Vagina (tissue), 2 donors: Measurements from ENCODE around the gene RALGAPB. TPM values are rescaled to one million over a fixed set of nuclear protein-coding genes. Genes with fewer than 3 reads are reported as not detected.

Source experiments
- DNase-seq, 2 donors: peaks; one replicate each; pipeline ENCODE4 v3.0.0-alpha.2; 2017; ENCODE audit errors: extremely low spot score in 2 of 2
- H3K27ac ChIP-seq: fragments of 200-600 bp; sonication (generic); one replicate; pipeline ENCODE4 v1.5.1; 2019
- H3K27me3 ChIP-seq: fragments of 200-600 bp; sonication (generic); one replicate; pipeline ENCODE4 v1.5.1; 2019
- H3K36me3 ChIP-seq, 2 donors: fragments of 200-600 bp; sonication (generic); one replicate each; pipeline ENCODE4 v1.5.1; 2017 to 2019
- H3K4me1 ChIP-seq: fragments of 200-600 bp; sonication (generic); one replicate; pipeline ENCODE4 v1.5.1; 2019
- H3K4me3 ChIP-seq, 2 donors: fragments of 200-600 bp; sonication (generic); 1 replicate in 1 of 2; 2 replicates in 1 of 2; pipeline ENCODE4 v1.5.1; 2016 to 2019
- H3K9me3 ChIP-seq: fragments of 200-600 bp; sonication (generic); one replicate; pipeline ENCODE4 v1.5.1; 2019
- POLR2A ChIP-seq, 2 donors: fragments of 450-650 bp; IDR thresholded peaks; one replicate each; pipeline ENCODE4 v1.6.1; 2017; ENCODE audit warnings: antibody characterized with exemption in 2 of 2, mild to moderate bottlenecking in 2 of 2, moderate library complexity in 2 of 2
- POLR2AphosphoS5 ChIP-seq, 2 donors: sonication (generic); formaldehyde crosslinking; IDR thresholded peaks; one replicate each; pipeline ENCODE4 v1.9.0; 2017; ENCODE audit warnings: antibody characterized with exemption in 2 of 2, mild to moderate bottlenecking in 2 of 2, low read depth in 1 of 2; ENCODE audit not compliant: insufficient read depth in 1 of 2
- intact Hi-C: fragments of 100-400 bp; cut with DNase I; formaldehyde crosslinking; loops from one replicate; pipeline ENCODE4 v1.15.1; 2023
- total RNA-seq: library from RNA; depleted of rRNA; stranded (reverse); fragments of >200 nt; gene quantifications from one replicate; pipeline ENCODE4 v1.2.3, GENCODE V29; 2016
- TF ChIP-seq, protein P1 (sequence below), 3 experiments: fragments of 450-650 bp in 2 of 3; fragments of 200-600 bp in 1 of 3; sonication (generic) in 1 of 3; IDR thresholded peaks; one replicate each; pipeline ENCODE4 v1.5.1; 2017 to 2019; ENCODE audit warnings: antibody characterized with exemption in 3 of 3, mild to moderate bottlenecking in 2 of 3, moderate library complexity in 2 of 3

RALGAPB gene
- total RNA-seq, 1 donor from 2014 or later: 45.2 TPM

GRCh38 chr20:38573413-38573812, 100.8 kb downstream of the RALGAPB start:
- H3K4me3 ChIP-seq: no peak overlapping the region
- peaks cover 0 to 57% of the 10 kb centered on the region in 2 donors for H3K36me3 ChIP-seq
- H3K27me3 ChIP-seq: no peaks in the 10 kb centered on the region
- no peaks in the 10 kb centered on the region for H3K9me3 ChIP-seq
- H3K4me1 ChIP-seq: no peaks in the 10 kb centered on the region
- no peak overlapping the region for H3K27ac ChIP-seq
- TF ChIP-seq POLR2A (IDR thresholded peaks at IDR 0.05) (no peak), POLR2AphosphoS5 (IDR thresholded peaks at IDR 0.05; ENCODE audit: insufficient read depth in 1 of 2, low read depth in 1 of 2) (no peak)
- TF ChIP-seq, protein P1, sequence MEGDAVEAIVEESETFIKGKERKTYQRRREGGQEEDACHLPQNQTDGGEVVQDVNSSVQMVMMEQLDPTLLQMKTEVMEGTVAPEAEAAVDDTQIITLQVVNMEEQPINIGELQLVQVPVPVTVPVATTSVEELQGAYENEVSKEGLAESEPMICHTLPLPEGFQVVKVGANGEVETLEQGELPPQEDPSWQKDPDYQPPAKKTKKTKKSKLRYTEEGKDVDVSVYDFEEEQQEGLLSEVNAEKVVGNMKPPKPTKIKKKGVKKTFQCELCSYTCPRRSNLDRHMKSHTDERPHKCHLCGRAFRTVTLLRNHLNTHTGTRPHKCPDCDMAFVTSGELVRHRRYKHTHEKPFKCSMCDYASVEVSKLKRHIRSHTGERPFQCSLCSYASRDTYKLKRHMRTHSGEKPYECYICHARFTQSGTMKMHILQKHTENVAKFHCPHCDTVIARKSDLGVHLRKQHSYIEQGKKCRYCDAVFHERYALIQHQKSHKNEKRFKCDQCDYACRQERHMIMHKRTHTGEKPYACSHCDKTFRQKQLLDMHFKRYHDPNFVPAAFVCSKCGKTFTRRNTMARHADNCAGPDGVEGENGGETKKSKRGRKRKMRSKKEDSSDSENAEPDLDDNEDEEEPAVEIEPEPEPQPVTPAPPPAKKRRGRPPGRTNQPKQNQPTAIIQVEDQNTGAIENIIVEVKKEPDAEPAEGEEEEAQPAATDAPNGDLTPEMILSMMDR (IDR thresholded peaks at IDR 0.05): no peak
- intact Hi-C loops: no loop called here
- no peak for DNase-seq

DNA sequence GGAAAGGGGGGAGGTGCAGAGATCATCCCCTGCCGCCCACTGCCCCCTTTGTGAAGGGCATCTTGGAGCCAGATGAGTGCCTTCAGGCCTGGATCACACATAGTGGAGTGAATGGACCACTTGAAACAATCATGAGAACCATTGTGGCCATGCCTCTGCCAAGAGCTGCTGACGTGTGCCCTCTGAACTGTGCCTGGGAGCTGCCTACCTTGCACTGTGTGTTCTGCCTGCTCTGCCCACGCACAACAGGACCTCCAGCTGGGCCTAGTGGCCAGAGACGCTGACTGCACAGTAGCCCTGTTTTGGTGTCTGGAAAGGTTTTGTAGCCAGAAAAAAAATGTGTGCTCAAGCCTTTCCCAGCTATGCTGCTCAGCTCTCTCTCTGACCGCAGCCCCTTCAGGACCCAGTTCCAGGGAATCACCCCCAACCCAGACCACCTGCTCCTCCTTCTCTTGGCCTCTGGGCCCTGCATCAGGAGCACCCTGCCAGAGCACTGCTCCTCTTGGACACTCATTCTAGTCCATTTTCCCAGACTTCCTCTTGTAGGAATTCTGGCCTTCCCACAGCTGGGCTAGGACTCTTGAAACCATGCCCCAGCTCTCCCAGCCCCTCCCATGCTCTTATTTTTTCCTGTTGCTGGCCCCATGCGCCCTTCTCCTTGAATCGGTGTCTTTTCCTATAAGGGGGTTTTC, 106.7 kb downstream of the RALGAPB start:
- H3K36me3 ChIP-seq: peaks cover 0 to 19% of the 10 kb centered on the region in 2 donors
- TF ChIP-seq POLR2A (IDR thresholded peaks at IDR 0.05): no peak
- TF ChIP-seq POLR2AphosphoS5 (IDR thresholded peaks at IDR 0.05; ENCODE audit: insufficient read depth in 1 of 2, low read depth in 1 of 2): no peak
- TF ChIP-seq, protein P1 (IDR thresholded peaks at IDR 0.05): no peak
- no peak overlapping the region for H3K27ac ChIP-seq
- H3K27me3 ChIP-seq: no peaks in the 10 kb centered on the region
- H3K4me3 ChIP-seq: no peak overlapping the region
- no peak for DNase-seq
- H3K4me1 ChIP-seq: no peaks in the 10 kb centered on the region
- intact Hi-C loops: no loop called here
- no peaks in the 10 kb centered on the region for H3K9me3 ChIP-seq

- H3K4me1 ChIP-seq: no peaks in the 10 kb centered on the region
- intact Hi-C loops: no loop called here
- no peak overlapping the region for H3K4me3 ChIP-seq
- H3K9me3 ChIP-seq: no peaks in the 10 kb centered on the region
- TF ChIP-seq POLR2A (IDR thresholded peaks at IDR 0.05) (no peak), POLR2AphosphoS5 (IDR thresholded peaks at IDR 0.05; ENCODE audit: insufficient read depth in 1 of 2, low read depth in 1 of 2) (no peak)
- TF ChIP-seq, protein P1 (IDR thresholded peaks at IDR 0.05): no peak
- DNase-seq: no peak
- H3K27ac ChIP-seq: no peak overlapping the region
- no peaks in the 10 kb centered on the region for H3K27me3 ChIP-seq
- H3K36me3 ChIP-seq: peaks cover 0 to 14% of the 10 kb centered on the region in 2 donors
These were observed 107.3 kb downstream of the RALGAPB start for GRCh38 chr20:38579921-38580320.

GRCh38 chr20:38581013-38581412, 108.4 kb downstream of the RALGAPB start, which contains the start of gene ADIG:
Gene ADIG (plus strand): TSS chr20:38581197. CDS start chr20:38581251, 54 bp downstream.
- H3K4me3 ChIP-seq: no peak within 1 kb of the TSS
- no peak for DNase-seq
- H3K27ac ChIP-seq: no peak within 1 kb of the TSS
- TF ChIP-seq, protein P1 (IDR thresholded peaks at IDR 0.05): no peak
- TF ChIP-seq POLR2A (IDR thresholded peaks at IDR 0.05): no peak
- TF ChIP-seq POLR2AphosphoS5 (IDR thresholded peaks at IDR 0.05; ENCODE audit: insufficient read depth in 1 of 2, low read depth in 1 of 2): no peak
- H3K36me3 ChIP-seq: peaks cover 0 to 3% of the 10 kb centered on the region in 2 donors
- no peaks in the 10 kb centered on the region for H3K27me3 ChIP-seq
- H3K4me1 ChIP-seq: no peaks in the 10 kb centered on the region
- H3K9me3 ChIP-seq: no peaks in the 10 kb centered on the region
- intact Hi-C loops: no loop called here

DNA sequence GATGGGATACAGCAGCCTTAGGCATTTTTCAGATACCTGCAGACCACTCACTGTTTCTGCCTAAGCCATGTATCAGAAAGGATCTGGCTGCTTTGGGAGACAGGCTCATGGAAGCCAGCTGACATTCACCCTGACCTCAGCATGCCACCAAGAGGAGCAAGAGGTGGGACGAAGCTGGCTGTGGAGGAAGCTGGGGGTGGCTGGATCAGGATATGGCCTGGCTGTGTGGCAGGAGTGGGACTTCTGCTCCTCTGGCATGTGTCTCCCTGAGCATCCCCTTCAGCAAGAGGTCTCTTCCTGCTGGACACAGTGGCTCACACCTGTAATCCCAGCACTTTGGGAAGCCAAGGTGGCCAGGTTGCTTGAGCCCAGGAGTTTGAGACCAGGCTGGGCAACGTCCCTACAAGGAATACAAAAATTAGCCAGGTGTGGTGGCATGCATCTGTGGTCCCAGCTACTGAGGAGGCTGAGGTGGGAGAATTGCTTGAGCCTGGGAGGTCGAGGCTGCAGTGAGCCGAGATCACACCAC, 109.3 kb downstream of the RALGAPB start:
- intact Hi-C loops: no loop called here
- Histone ChIP-seq H3K36me3 (no peaks in the 10 kb centered on the region), H3K4me3 (no peak overlapping the region), H3K27ac (no peak overlapping the region), H3K9me3 (no peaks in the 10 kb centered on the region), H3K4me1 (no peaks in the 10 kb centered on the region), H3K27me3 (no peaks in the 10 kb centered on the region)
- TF ChIP-seq, protein P1 (IDR thresholded peaks at IDR 0.05): no peak
- TF ChIP-seq POLR2A (IDR thresholded peaks at IDR 0.05): no peak
- no peak for TF ChIP-seq POLR2AphosphoS5 (IDR thresholded peaks at IDR 0.05; ENCODE audit: insufficient read depth in 1 of 2, low read depth in 1 of 2)
- no peak for DNase-seq
